NCI-H82 (cell line): ENCODE measurements around the gene SYNE1.
"Not testable (repeated sequence)": the region's sequence is repeated elsewhere in the genome, so short reads cannot be mapped to it uniquely, and the experiment has no call there.

Experiments
- DNase-seq: peaks from one replicate; lab custom pipeline; 2025; lab: John Stamatoyannopoulos, UW

SYNE1 gene

DNA sequence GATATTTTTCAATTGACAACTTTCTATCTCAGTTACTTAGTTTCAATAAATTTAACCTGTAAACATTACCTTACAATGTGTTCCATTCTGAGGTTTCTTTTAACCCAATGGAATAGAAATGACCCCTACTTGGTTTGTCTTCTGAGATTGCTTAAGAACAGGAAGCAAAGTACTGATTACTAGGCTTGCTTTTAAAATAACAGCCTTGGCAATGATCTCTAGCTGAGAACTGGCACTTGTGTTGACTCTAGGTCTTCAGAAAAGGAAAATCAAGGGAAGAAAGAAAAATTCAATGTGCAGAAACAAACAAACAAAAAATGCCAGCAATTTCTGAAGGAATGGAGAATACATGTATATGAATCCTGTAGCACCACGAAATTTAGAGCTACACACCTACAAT is 66.1 kb downstream of the SYNE1 start:
- DNase-seq, result no peak

DNA sequence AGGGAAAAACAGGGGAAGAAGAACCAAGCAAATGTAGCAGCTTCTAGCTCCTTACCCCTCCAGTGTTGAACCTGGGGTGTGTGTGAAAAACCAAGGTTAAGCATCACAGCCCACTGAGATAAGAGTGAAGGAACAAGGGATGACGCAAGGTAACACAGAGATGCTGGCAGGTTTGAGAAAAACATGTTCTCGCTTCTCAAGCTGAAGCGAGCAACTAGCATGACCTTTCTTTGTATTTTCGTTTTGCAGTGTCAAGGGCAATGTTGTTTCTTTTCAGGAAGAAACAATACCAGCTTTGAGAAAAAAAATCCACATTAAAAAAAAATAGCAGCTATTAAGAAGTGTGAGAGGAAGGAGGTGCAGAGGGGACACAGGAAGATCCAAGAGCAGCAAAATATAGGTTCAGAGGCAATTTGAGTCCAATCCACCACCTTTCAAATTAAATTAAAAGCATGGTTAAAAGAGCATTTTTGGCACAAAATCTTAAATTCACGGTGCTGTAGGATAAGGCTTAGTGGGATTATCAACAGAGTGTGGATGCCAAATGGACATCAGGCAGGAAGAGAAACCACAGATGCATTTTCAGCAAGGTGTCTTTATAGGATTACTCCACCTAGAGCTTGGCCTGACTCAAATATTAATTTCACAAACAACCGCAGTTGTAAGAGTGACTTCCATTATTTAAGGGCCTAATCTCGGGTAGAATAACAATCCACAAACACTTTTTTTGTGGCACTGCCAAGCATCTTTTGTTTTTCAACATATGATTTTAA is 70.9 kb downstream of the SYNE1 start:
- DNase-seq, result peak; percentile 61

DNA sequence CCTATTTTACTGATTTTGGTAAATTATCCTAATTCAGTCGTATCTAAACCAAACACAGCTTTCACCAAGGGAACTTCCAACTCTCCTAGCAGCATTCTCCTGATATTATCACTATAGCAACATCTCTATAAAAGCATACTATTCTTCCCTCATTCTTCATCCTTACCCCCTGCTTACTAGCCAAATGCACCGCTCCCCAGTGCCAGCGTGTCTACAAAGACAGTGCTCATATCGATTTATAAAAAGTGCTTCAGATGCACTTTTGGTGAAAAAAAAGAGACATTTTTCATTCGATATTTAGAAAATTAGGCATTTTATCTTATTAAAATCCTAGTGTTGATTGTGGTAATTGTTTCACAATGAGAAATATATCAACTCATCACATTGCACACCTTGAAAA is 74.0 kb downstream of the SYNE1 start:
- DNase-seq, result no peak

DNA sequence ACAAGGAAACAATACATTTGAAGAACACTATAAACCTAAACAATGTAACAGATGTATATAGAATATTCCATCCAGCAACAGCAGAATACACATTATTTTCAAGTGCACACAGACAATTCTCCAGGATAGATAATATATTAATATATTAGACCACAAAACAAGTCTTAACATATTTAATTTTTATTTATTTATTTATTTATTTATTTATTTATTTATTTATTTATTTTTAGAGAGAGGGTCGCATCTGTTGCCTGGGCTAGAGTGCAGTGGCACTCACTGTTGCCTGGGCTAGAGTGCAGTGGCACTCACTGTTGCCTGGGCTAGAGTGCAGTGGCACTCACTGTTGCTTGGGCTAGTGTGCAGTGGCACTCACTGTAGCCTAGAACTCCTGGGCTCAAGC is 78.4 kb downstream of the SYNE1 start:
- DNase-seq, result not testable (repeated sequence)

DNA sequence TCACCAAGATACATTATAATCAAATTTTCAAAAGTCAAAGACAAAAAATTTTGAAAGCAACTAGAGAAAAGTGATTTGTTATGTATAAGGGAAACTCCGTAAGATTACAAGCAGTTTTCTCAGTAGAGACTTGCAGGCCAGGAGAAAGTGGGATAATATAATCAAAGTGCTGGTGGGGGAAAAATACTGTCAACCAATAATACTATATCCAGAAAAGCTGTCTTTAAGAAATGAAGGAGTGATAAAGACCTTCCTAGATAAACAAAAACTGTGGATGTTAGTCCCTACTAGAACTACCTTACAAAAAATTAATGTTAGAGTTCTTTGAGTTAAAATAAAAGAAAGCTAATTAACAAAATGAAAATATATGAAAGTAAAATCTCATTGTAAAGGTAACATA is 79.7 kb downstream of the SYNE1 start:
- no peak for DNase-seq

DNA sequence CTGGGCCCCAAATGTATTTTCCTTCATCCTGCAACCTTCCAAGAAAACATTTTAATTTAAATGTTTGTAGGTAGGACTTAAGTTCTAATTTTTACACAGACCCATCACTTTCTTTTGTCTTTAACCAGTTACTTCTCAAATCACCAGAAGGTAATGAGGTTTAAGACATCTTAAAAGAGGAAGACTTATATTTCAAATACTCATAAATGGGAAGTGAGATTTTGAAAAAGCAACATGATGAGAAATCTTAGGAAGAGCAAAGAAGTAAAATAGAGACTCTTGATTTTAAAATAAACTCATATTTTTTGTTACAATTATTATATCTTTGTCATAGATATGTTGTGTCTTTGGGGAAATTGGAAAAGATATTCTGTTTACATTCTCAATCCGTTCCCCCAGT is 82.3 kb downstream of the SYNE1 start:
- DNase-seq, result no peak

DNA sequence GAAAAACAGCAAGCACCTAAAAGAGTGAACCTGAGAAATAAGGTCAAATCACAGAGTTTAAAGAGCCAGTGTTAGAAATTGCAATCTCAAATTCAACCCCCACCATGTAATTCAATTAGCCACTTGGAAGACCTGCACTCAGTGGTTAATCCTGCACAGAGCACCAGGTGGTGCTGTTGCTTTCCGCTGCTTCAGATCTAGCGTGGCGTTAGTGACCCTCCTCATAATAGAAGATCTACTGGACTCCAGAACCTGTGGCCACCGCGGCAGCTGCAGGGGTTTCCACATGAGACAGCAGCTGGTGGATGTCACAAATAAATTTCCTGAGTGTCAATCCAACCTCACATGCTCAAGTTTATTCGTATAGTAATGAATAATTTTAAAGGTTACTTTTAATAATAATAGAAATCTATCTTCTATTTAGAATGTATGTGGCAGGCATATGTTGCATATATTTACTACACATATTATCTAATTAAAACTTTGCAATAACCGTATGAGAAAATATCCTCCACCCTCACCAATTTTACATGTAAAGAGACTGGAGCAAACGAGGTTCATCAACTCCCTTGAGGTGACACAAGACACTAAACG is 84.4 kb downstream of the SYNE1 start:
- peak; percentile 93 for DNase-seq

DNA sequence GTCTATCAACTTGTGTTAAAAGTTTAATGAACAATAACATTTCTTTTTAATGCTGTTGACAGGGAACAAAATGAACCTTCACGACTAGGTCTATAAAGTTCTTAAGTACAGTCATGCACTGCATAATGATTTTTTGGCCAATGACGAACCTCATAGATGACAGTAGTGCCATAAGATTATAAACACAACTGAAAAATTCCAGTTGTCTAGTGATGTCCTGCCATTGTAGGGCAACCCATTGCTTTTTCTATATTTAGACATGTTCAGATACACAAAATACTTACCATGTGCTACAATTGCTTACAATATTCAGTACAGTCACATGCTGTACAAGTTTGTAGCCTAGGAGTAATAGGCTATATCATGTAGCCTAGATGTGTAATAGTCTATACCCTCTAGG is 93.6 kb downstream of the SYNE1 start:
- DNase-seq, result no peak

DNA sequence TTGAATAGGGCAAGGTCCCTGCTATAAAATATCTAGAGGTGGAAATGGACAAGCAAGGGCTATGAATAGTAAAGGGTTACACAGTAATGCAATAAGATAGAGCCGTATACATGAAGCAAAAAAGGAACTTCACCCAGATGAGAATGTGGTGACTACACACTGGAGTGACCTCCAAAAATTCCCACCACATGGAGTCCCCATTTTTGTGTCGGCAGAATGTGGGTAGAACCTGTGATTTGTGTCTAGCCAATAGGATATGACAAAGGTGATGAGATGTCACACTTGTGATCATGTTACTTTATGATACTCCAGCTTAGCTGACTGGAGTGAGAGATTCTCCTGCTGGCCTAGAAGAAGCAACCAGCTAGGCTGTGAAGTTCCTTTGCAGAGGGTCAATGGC is 96.8 kb downstream of the SYNE1 start:
- no peak for DNase-seq

DNA sequence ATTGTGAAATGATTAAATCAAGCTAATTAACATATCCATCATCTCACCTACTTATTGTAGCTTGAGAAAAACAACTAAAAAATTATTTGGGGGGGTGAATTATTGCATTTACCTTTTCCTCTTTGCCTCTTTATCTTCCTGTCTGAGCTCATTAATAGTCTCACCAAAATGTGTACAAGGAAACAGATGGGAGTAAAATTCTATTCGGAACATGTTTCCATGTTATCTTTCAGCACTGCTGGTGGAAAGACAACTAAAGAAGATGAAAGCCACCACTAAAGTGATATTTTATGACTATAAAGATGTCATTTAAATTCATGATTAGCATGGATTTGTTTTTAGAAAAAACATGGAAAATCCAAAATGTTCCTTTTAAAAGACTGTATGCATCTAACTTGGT is 102.6 kb downstream of the SYNE1 start:
- no peak for DNase-seq

DNA sequence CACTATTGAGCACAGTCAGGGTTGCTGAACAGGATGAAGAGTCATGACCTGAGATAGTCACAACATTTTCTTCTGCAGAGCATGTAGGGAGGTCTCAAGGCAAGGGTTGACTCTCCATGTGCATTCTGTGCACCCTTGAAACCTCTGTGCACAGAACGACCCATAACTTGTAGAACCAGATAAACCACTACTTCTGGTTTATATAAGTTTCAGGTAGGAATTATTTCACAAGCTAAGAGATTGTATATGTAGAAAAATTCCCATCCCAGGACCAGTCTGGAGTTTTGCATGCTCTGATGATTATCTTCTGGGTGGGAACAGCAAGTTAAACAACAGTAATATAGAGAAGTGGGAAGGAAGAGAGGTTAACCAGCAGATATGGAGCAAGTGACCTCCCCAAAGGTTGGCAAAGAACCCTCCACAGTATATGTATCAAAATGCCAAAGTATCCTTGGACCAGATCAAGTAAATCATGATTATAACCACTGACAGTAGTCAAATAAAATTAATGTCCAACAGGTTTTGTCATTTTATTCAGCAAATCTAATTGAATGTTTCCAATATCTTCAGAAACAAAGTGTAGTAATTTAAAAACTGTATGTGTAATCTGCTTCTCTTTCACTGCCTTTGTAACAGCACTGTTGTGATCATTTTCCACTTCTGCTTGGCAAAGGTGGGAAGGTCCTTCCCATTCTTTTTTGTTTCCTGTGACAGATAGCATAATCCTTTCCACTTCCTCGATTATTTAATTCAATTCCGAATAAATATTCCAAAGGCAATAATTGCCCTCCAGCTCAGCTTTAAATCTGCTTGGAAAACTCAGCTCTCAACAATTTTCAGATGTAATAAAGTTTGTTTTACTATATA is 104.4 kb downstream of the SYNE1 start:
- DNase-seq, result no peak

DNA sequence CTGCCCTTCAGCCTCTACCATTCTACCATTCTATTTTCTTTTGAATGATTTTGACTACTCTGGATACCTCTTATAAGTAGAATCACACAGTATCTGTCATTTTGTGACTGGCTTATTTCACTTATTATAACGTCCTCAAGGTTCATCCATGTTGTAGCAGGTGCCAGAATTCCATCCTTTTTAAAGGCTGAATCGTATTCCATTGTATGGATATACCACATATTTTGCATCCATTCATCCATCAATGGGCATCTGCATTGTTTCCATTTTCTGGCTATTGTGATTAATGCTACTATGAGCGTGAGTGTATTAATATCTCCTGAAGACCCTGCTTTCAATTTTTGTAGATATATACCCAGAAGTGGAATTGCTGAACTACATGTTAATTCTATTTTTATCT is 105.5 kb downstream of the SYNE1 start:
- no peak for DNase-seq

DNA sequence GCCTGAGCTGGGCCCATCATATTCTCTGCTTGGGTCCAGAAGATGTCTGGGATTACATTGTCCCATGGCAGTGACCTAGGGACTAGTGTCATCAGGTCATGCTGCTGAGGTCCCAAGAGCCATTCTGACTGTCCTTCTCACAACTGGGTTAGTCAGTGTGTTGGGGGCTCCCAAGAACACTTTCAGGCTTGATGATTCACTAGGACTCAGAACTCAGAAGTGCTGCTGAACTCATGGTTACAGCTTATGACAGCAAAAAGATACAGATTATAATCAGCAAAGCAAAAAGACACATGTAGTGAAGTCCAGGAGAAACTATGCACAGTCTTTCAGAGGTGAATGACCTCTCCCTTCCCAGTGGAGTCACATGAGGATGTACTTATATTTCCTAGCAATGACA is 107.8 kb downstream of the SYNE1 start:
- DNase-seq, result no peak

DNA sequence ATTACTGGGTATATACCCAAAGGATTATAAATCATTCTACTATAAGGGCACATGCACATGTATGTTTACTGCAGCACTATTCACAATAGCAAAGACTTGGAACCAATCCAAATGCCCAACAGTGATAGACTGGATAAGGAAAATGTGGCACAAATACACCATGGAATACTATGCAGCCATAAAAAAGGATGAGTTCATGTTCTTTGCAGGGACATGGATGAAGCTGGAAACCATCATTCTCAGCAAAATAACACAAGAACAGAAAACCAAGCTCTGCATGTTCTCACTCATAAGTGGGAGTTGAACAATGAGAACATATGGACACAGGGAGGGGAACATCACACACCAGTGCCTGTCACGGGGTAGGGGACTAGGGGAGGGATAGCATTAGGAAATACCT is 123.0 kb downstream of the SYNE1 start:
- DNase-seq, result not testable (repeated sequence)

DNA sequence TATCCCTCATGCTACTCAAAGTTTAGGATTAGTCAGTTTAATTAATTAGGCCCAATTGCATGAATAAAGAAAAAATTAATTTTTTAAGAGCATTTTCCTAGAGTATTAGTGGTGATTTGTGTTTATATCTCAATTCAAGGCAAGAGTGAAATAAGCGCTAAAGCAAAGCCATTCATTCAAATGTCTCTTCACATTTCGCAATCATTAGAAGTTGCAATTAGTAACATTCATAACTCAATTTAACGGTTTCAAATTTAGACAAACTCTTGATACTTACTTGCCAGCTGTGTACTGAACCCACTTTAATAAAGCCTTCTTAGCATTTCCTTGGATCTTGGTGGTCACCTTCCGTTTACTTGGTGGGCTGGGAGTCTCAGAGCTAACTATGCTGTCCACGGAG is 127.2 kb downstream of the SYNE1 start:
- DNase-seq, result no peak

DNA sequence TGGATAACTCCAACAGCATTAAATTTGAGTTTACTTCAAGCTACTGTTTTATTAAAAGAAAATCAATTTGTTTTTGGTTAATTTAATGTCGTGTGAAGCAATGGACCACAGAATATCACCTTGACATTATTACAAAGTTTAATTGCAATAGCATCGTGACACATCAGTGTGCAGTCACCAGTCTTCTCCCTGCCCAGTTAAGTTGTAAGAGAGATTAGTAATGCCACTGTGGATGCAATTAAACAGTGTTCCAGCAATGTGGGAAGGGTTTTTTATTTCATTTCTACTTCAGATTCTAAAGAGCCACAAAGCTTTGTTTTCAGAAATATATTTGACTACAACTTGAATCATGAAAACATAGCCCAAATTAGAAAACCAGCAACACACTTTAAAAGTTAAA is 128.7 kb downstream of the SYNE1 start:
- DNase-seq, result no peak

DNA sequence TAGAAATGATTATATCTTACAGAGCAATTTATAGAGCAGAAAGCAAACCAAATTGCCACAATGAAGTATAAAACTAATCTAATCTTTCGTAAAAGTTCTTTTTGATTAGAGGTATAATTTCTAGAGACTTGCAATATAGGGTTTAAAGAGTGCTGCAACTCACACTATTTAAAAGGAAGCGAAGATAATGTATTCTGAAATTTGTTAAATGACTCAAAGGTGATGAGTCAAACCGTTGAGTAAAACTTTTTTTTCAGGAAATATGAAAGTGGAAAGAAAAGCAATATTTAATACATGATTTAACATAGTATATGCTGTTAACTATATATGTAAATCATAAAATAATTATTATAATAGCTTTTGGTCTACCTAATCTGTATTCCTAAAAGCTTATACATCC is 133.6 kb downstream of the SYNE1 start:
- DNase-seq, result no peak

DNA sequence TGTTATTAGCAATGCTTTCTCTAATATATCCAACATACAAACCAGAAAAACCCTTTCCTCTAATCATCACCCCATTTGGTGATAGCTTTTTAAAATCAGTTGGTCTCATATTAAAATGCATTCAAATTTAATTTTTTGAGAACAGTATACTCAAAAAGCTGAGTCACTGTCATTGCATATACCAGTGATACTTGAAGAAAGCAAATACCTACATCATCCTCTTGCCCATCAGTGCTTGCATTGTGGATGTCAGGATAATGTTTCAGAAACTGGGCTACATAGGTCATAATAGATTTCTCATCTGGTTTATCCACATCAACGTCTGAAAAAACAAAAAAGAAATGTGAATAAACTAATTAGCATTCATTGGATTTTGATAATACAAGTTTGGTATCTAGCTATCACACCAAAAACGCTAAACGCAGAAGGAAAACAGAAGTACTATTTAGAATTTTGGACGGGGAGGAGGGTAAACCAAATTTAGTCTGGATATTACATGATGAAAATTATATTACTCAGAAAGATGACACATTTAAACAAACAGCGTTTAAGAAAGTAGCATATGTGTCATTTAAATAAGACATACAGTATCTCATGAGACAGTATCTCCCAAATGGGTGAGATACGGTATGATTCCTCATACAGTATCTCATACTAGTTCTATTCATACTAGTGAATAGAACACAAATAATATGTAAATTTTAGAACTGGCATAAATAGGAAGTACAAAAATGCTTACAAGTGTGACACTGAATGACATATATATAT is 134.6 kb downstream of the SYNE1 start:
- no peak for DNase-seq

DNA sequence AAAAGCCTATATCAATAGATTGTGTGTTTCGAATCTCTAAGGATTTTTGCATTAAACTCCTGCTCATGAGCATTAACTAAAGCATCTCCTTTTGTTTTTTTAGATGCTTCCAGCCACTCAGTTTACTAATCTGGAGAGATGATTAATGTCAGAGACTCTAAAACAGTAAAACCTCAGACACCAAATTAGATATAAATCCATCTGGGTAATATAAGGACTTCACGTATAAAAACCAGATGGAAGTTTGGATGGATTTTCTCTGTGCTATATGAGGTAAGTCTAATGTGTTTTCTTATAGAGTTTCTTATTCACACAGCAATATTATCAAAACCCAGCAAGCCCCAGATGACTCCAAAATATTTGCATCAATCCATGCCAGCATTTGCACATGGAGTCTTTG is 137.2 kb downstream of the SYNE1 start:
- no peak for DNase-seq

DNA sequence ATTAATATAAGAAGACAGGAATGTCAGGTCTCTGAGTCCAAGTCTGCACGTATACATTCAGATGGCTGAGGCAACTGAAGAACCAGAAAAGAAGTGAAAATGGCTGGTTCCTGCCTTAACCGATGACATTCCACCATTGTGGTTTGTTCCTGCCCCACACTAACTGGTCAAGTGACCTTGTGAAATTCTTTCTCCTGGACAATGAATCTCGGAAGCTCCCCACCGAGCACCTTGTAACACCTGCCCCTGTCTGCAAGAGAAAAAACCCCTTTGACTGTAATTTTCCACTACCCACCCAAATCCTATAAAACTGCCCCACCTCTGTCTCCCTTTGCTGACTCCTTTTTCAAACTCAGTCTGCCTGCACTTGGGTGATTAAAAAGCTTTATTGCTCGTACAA is 140.4 kb downstream of the SYNE1 start:
- DNase-seq, result no peak

DNA sequence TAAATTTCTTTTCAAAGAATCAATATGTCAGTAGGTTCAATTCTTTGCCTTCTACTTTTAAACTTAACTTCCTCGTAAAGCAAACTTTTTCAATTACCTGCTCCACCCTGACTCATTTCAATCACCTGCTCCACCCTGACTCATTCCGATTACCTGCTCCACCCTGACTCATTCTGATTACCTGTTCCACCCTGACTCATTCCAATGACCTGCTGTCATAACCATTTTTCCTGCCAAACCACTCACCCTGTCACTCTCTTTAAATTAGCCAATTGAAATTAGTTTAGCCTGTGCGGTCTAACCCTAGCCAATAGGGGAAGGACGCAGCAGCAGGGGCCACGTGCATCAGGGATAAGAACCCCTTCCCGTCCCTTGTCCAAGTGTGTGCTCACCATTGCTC is 141.7 kb downstream of the SYNE1 start:
- DNase-seq, result not testable (repeated sequence)

DNA sequence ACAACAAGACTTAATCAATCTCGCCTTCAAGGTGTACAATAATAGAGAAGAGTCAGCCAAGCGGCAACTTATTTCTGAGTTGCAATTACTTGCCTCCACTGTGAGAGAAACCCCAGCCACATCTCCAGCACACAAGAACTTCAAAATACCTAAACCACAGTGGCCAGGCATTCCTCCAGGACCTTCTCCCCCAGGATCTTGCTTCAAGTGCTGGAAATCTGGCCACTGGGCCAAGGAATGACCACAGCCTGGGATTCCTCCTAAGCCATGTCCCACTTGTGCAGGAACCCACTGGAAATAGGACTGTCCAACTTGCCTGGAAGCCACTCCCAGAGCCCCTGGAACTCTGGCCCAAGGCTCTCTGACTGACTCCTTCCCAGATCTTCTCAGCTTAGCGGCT is 144.9 kb downstream of the SYNE1 start:
- DNase-seq, result not testable (repeated sequence)
